ENCODE results near the gene LPAR1.

GRCh38 chr9:110846215-110846614 lies 192.1 kb downstream of the LPAR1 start:
- no peak for TF ChIP-seq CTCF (IDR thresholded peaks at IDR 0.05)
- TF ChIP-seq EZH2 (IDR thresholded peaks at IDR 0.05; ENCODE audit: borderline replicate concordance, insufficient read depth, low read depth, low read length, poor library complexity, severe bottlenecking), result no peak

Measured in B cell (primary cell).